Measurements from ENCODE around the gene ACKR3. TPM values are rescaled to one million over a fixed set of nuclear protein-coding genes. Genes with fewer than 3 reads are reported as not detected.
A peak's percentile ranks its signal among the peaks of the same experiment; 100 is the strongest.

ACKR3 gene
- total and polyA plus RNA-seq, 10 of the 15 experiments (the other 5 are each of a cell fraction or from before 2014, with no cell fraction given) = 3.0 to 154 (median 6.4) TPM

DNA sequence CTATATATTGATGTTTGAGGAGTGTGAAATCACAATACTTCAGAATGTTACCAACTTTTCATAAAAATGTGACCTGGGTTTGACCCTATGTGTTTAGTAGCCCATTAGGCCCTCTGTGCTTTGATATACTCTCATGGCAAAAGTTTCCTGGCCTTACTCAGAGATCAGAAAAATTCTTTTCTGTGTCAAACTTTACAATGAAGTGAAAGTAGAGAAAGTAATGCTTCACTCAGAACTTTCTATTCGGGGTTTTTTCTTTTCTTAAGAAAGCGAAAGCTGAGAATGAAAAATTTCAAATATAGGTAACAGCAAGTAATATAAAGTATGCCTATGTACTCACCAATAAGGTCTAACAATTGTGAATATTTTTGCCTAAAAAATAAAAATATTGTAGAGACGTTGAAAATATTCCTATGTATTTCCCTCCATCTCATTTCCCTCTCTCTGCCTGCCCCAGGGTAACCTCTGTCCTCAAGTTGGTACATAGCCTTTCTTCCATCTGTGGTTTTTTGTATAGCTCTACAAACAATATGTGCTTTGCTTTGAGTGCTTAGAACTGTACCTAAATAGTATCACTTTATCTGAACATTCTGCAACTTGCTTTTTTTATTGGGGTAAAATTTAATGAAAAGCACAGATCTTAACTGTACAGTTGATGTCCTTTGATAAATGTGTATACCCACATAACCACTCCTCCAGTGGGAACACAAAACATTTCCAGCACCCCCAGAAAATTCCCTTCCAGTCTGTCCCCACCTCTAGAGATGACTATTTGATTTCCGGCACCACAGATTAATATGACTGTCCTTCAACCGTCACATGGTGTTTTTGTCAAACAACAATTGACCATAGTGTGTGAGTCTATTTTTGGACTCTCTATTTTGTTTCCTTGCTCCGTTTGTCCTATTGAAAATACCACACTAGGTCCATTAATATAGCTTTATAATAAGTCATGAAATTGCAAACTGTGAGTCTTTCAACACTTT is 10.3 kb upstream of the ACKR3 start (continued):
- TF ChIP-seq, protein P1, sequence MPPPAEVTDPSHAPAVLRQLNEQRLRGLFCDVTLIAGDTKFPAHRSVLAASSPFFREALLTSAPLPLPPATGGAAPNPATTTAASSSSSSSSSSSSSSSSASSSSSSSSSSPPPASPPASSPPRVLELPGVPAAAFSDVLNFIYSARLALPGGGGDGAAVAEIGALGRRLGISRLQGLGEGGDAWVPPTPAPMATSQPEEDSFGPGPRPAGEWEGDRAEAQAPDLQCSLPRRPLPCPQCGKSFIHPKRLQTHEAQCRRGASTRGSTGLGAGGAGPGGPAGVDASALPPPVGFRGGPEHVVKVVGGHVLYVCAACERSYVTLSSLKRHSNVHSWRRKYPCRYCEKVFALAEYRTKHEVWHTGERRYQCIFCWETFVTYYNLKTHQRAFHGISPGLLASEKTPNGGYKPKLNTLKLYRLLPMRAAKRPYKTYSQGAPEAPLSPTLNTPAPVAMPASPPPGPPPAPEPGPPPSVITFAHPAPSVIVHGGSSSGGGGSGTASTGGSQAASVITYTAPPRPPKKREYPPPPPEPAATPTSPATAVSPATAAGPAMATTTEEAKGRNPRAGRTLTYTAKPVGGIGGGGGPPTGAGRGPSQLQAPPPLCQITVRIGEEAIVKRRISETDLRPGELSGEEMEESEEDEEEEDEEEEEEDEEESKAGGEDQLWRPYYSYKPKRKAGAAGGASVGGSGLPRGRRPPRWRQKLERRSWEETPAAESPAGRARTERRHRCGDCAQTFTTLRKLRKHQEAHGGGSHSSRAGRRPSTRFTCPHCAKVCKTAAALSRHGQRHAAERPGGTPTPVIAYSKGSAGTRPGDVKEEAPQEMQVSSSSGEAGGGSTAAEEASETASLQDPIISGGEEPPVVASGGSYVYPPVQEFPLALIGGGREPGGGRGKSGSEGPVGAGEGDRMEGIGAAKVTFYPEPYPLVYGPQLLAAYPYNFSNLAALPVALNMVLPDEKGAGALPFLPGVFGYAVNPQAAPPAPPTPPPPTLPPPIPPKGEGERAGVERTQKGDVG (CRISPR knock-in tag; IDR thresholded peaks at IDR 0.05) = no peak
- TF ChIP-seq SMAD5 (IDR thresholded peaks at IDR 0.05; ENCODE audit: low read depth) = no peak
- no peak for TF ChIP-seq NR2C2 (IDR thresholded peaks at IDR 0.05; ENCODE audit: borderline replicate concordance, control insufficient read depth, insufficient read length, low read depth)
- no peak for TF ChIP-seq SUZ12 (IDR thresholded peaks at IDR 0.05; ENCODE audit: unreplicated experiment)
- TF ChIP-seq ZBTB33 (IDR thresholded peaks at IDR 0.05) = no peak
- 0 out of 2 replicates have a peak, but pooled peaks have one; percentile 58 for TF ChIP-seq TCF12 (IDR thresholded peaks at IDR 0.05; ENCODE audit: low read depth, low read length)
- TF ChIP-seq SREBF1 (IDR thresholded peaks at IDR 0.05; ENCODE audit: low read length) = no peak
- no peak for TF ChIP-seq SMC3 (IDR thresholded peaks at IDR 0.05; ENCODE audit: borderline replicate concordance, low read length)
- TF ChIP-seq NFYA (IDR thresholded peaks at IDR 0.05; ENCODE audit: borderline replicate concordance, low read depth, low read length) = no peak
- TF ChIP-seq CHD4 (IDR thresholded peaks at IDR 0.05) = no peak
- TF ChIP-seq CREB1 (IDR thresholded peaks at IDR 0.05; ENCODE audit: low read depth) = peak; percentile 27; the same call in 1 of the 2 replicates
- no peak for TF ChIP-seq MXI1 (IDR thresholded peaks at IDR 0.05; ENCODE audit: low read depth, low read length)
- peak; percentile 56 for TF ChIP-seq ZBTB40 (IDR thresholded peaks at IDR 0.05; ENCODE audit: borderline replicate concordance)
- TF ChIP-seq TAF1 (IDR thresholded peaks at IDR 0.05; ENCODE audit: borderline replicate concordance, low read depth, low read length) = no peak
- TF ChIP-seq JUND (IDR thresholded peaks at IDR 0.05; ENCODE audit: low read depth, low read length) = peak; percentile 32; the same call in 1 of the 2 replicates
- peak; percentile 92 for TF ChIP-seq BCL11A (IDR thresholded peaks at IDR 0.05; ENCODE audit: low read depth, low read length)
- no peak for TF ChIP-seq PBX3 (IDR thresholded peaks at IDR 0.05; ENCODE audit: insufficient replicate concordance, low read depth, low read length)
- no peak for TF ChIP-seq NFXL1 (IDR thresholded peaks at IDR 0.05; ENCODE audit: borderline replicate concordance)
